ENCODE measurements around the gene MDGA2.

Gene MDGA2

GRCh38 chr14:47149326-47149725 is 526.1 kb downstream of the MDGA2 start:
- H3K27ac ChIP-seq, result no peak overlapping the region
- no peaks in the 10 kb centered on the region for H3K36me3 ChIP-seq
- no peak overlapping the region for H3K4me3 ChIP-seq
- TF ChIP-seq CTCF (IDR thresholded peaks at IDR 0.05), result no peak
- intact Hi-C loops (cut with DNase I; ENCODE audit: low total_unique reads), result no loop called here
- H3K4me1 ChIP-seq, result no peaks in the 10 kb centered on the region
- H3K9me3 ChIP-seq, result no peaks in the 10 kb centered on the region
- no peaks in the 10 kb centered on the region for H3K27me3 ChIP-seq
- DNase-seq, result no peak

DNA sequence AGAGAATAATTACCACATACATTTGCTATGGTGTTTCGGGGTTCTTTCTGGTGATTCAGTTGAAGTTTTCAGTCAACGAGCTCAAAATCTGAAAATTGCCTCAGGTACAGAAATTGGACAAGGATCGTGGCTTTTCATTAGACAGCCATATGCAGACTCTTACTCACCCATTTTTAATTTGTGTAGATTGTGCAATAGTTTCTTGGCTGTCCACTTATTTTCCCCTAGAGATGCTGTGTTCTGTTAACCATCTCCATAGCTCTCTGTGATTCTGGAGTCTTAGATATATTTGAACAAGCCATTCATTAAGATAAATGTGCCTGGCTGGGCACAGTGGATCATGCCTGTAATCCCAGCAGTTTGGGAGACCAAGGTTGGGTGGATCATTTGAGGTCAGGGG is 526.7 kb downstream of the MDGA2 start:
- intact Hi-C loops (cut with DNase I; ENCODE audit: low total_unique reads), result no loop called here
- Histone ChIP-seq H3K4me1 (no peaks in the 10 kb centered on the region), H3K4me3 (no peak overlapping the region)

GRCh38 chr14:47120645-47121044 is 554.8 kb downstream of the MDGA2 start:
- Histone ChIP-seq H3K27ac (no peak overlapping the region), H3K36me3 (no peaks in the 10 kb centered on the region), H3K27me3 (no peaks in the 10 kb centered on the region), H3K4me3 (no peak overlapping the region), H3K9me3 (peaks cover 0 to 4% (median 0%) of the 10 kb centered on the region in 3 donors), H3K4me1 (no peaks in the 10 kb centered on the region)
- no peak for TF ChIP-seq CTCF (IDR thresholded peaks at IDR 0.05)
- no peak for DNase-seq
- intact Hi-C loops (cut with DNase I; ENCODE audit: low total_unique reads), result no loop called here

More for the DNA sequence above, 526.7 kb downstream of the MDGA2 start:
- Histone ChIP-seq H3K36me3 (no peaks in the 10 kb centered on the region), H3K9me3 (no peaks in the 10 kb centered on the region), H3K27ac (no peak overlapping the region), H3K27me3 (no peaks in the 10 kb centered on the region)
- DNase-seq, result no peak
- no peak for TF ChIP-seq CTCF (IDR thresholded peaks at IDR 0.05)

GRCh38 chr14:47103771-47104170 is 571.6 kb downstream of the MDGA2 start:
- Histone ChIP-seq H3K9me3 (no peaks in the 10 kb centered on the region), H3K4me3 (no peak overlapping the region), H3K4me1 (no peaks in the 10 kb centered on the region), H3K27ac (no peak overlapping the region), H3K36me3 (no peaks in the 10 kb centered on the region), H3K27me3 (no peaks in the 10 kb centered on the region)
- DNase-seq, result no peak
- no peak for TF ChIP-seq CTCF (IDR thresholded peaks at IDR 0.05)
- intact Hi-C loops (cut with DNase I; ENCODE audit: low total_unique reads), result no loop called here

DNA sequence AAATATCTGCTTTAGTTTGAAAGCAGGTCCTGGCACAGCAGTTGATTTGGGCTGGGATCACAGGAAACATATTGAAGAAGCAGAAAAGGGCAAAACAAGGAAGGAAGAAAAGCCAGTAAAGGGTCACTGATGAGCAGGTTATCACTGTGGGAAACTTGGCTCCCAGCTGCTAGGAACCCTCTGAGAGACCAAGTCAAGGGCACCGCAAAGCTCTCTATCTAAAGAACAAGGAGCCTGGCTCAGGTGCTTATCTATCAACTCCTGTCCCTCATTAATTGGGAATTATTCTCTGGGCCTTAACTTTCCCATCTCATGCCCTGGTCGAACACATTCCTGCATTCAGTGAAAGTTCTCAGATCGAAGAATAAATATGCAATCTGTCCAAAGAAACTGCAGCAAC is 572.9 kb downstream of the MDGA2 start:
- Histone ChIP-seq H3K27me3 (no peaks in the 10 kb centered on the region), H3K4me3 (no peak overlapping the region), H3K27ac (no peak overlapping the region), H3K9me3 (no peaks in the 10 kb centered on the region), H3K36me3 (no peaks in the 10 kb centered on the region), H3K4me1 (no peaks in the 10 kb centered on the region)
- TF ChIP-seq CTCF (IDR thresholded peaks at IDR 0.05), result no peak
- no peak for DNase-seq
- intact Hi-C loops (cut with DNase I; ENCODE audit: low total_unique reads), result no loop called here

DNA sequence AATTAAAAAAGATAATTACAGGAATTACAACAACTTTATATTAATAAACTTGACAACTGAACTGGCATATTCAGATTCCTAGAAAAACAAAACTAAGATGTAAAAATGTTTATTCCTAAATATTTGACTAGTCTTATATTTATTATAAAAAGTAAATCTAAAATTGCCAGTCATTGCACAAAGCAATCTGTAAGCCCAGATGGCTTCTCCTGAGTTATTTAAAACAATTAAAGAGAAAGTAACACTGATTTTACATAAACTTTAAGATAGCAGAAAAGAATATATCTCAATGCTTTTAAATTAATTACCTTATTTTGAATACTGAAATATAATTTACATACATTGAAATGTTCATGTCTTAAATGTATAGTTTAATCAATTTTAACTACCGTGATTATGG is 589.7 kb downstream of the MDGA2 start:
- no peak for TF ChIP-seq CTCF (IDR thresholded peaks at IDR 0.05)
- Histone ChIP-seq H3K4me1 (no peaks in the 10 kb centered on the region), H3K27me3 (no peaks in the 10 kb centered on the region), H3K9me3 (no peaks in the 10 kb centered on the region), H3K4me3 (no peak overlapping the region), H3K36me3 (no peaks in the 10 kb centered on the region), H3K27ac (no peak overlapping the region)
- intact Hi-C loops (cut with DNase I; ENCODE audit: low total_unique reads), result no loop called here
- no peak for DNase-seq

Data from tibial artery (tissue), 4 donors.